ENCODE data around the gene BNC1. TPM values are rescaled to one million over a fixed set of nuclear protein-coding genes. Genes with fewer than 3 reads are reported as not detected.

Gene BNC1
- total and polyA plus RNA-seq, 10 of the 15 experiments (the other 5 are each of a cell fraction or from before 2014, with no cell fraction given): 0.01 TPM; not detected in 9

DNA sequence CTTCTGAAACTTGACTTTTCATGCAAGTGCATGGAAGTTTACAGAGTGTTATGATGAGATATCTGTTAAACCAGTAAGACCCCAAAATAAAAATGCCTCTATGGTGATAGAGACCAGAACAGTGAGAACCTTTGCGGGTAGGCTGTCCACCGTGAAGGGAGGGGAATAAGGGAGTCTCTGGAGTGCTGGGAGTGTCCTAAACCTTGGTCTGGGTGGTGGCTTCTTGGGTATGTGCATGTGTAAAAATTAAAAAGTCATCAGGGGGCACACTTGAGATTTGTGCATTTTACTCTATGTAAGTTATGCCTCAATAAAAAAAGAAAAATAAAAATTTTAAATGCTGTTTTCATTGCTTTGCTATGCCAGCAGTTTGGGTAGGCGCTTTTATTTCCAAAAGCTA is 38.2 kb upstream of the BNC1 start:
- 48% methylated on average over 3 of the region's 3 CpGs for whole genome bisulfite sequencing (ENCODE audit: insufficient coverage, insufficient replicate concordance, low lambda C conversion rate, missing lambda C conversion rate)
- TF ChIP-seq SMARCA5 (IDR thresholded peaks at IDR 0.05): no peak
- TF ChIP-seq BMI1 (IDR thresholded peaks at IDR 0.05; ENCODE audit: borderline replicate concordance): no peak
- TF ChIP-seq YBX1 (IDR thresholded peaks at IDR 0.05): no peak
- TF ChIP-seq RELB (IDR thresholded peaks at IDR 0.05; ENCODE audit: low read depth): no peak
- no peak for TF ChIP-seq JUNB (IDR thresholded peaks at IDR 0.05)
- TF ChIP-seq SPI1 (IDR thresholded peaks at IDR 0.05; ENCODE audit: borderline replicate concordance, insufficient read depth, low read depth, low read length): no peak
- no peak for TF ChIP-seq CREM (IDR thresholded peaks at IDR 0.05; ENCODE audit: low read depth)
- no peak for TF ChIP-seq RFX5 (IDR thresholded peaks at IDR 0.05; ENCODE audit: low read depth, low read length)
- TF ChIP-seq, protein P1, sequence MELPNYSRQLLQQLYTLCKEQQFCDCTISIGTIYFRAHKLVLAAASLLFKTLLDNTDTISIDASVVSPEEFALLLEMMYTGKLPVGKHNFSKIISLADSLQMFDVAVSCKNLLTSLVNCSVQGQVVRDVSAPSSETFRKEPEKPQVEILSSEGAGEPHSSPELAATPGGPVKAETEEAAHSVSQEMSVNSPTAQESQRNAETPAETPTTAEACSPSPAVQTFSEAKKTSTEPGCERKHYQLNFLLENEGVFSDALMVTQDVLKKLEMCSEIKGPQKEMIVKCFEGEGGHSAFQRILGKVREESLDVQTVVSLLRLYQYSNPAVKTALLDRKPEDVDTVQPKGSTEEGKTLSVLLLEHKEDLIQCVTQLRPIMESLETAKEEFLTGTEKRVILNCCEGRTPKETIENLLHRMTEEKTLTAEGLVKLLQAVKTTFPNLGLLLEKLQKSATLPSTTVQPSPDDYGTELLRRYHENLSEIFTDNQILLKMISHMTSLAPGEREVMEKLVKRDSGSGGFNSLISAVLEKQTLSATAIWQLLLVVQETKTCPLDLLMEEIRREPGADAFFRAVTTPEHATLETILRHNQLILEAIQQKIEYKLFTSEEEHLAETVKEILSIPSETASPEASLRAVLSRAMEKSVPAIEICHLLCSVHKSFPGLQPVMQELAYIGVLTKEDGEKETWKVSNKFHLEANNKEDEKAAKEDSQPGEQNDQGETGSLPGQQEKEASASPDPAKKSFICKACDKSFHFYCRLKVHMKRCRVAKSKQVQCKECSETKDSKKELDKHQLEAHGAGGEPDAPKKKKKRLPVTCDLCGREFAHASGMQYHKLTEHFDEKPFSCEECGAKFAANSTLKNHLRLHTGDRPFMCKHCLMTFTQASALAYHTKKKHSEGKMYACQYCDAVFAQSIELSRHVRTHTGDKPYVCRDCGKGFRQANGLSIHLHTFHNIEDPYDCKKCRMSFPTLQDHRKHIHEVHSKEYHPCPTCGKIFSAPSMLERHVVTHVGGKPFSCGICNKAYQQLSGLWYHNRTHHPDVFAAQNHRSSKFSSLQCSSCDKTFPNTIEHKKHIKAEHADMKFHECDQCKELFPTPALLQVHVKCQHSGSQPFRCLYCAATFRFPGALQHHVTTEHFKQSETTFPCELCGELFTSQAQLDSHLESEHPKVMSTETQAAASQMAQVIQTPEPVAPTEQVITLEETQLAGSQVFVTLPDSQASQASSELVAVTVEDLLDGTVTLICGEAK (IDR thresholded peaks at IDR 0.05; ENCODE audit: borderline replicate concordance): no peak
- TF ChIP-seq ZNF217 (IDR thresholded peaks at IDR 0.05): no peak
- no peak for TF ChIP-seq FOS (IDR thresholded peaks at IDR 0.05; ENCODE audit: borderline replicate concordance, extremely low read depth, insufficient read length)
- no peak for TF ChIP-seq PML (IDR thresholded peaks at IDR 0.05; ENCODE audit: low read length)
- no peak for TF ChIP-seq ETV6 (conservative IDR thresholded peaks at IDR 0.05 in 1 of 2, IDR thresholded peaks at IDR 0.05 in 1 of 2; ENCODE audit: borderline replicate concordance in 1 of 2, low read depth in 1 of 2)
- TF ChIP-seq CBFB (IDR thresholded peaks at IDR 0.05; ENCODE audit: low read depth): no peak
- no peak for TF ChIP-seq ZNF24 (IDR thresholded peaks at IDR 0.05)
- no peak for TF ChIP-seq WRNIP1 (IDR thresholded peaks at IDR 0.05; ENCODE audit: borderline replicate concordance, low read depth, low read length)
- no peak for TF ChIP-seq E4F1 (IDR thresholded peaks at IDR 0.05; ENCODE audit: borderline replicate concordance, partially characterized antibody)
- TF ChIP-seq, protein P2, sequence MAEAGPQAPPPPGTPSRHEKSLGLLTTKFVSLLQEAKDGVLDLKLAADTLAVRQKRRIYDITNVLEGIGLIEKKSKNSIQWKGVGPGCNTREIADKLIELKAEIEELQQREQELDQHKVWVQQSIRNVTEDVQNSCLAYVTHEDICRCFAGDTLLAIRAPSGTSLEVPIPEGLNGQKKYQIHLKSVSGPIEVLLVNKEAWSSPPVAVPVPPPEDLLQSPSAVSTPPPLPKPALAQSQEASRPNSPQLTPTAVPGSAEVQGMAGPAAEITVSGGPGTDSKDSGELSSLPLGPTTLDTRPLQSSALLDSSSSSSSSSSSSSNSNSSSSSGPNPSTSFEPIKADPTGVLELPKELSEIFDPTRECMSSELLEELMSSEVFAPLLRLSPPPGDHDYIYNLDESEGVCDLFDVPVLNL (IDR thresholded peaks at IDR 0.05; ENCODE audit: low read depth, low read length): no peak

More for the DNA sequence above, 38.2 kb upstream of the BNC1 start:
- BruUV-seq (replicated peaks): no TSS peak
- POLR2A ChIA-PET: no interaction called here
- Histone ChIP-seq H2AFZ (ENCODE audit: control insufficient read depth, low read depth, low read length) (no peak overlapping the region), H3K9ac (ENCODE audit: control insufficient read depth, insufficient read depth, low read length) (no peak overlapping the region), H3K9me3 (replicated peaks; ENCODE audit: control insufficient read depth, insufficient read depth, low read length) (no peaks in the 10 kb centered on the region), H4K20me1 (ENCODE audit: control insufficient read depth, insufficient read depth) (no peaks in the 10 kb centered on the region), H3K4me3 (no peak overlapping the region), H3K27me3 (replicated peaks in 1 of 2; ENCODE audit: control insufficient read depth in 2 of 2, insufficient read depth in 2 of 2, low read length in 1 of 2) (no peaks in the 10 kb centered on the region), H3K27ac (ENCODE audit: control insufficient read depth, insufficient read depth) (no peak overlapping the region), H3K79me2 (ENCODE audit: control insufficient read depth, insufficient read depth, low read length) (no peaks in the 10 kb centered on the region), H3K4me2 (ENCODE audit: control insufficient read depth, insufficient read depth) (no peak overlapping the region), H3K36me3 (ENCODE audit: control insufficient read depth in 2 of 2, insufficient read depth in 2 of 2, low read length in 1 of 2) (no peaks in the 10 kb centered on the region), H3K4me1 (ENCODE audit: control insufficient read depth, insufficient read depth, low read length) (no peaks in the 10 kb centered on the region)
- no peak for DNase-seq (ENCODE audit: low read depth, low spot score)
- intact Hi-C loops (cut with micrococcal nuclease; ENCODE audit: unreplicated experiment): no loop called here
- SMC1A ChIA-PET (ENCODE audit: uncharacterized antibody, unreplicated experiment): no interaction called here
- in situ Hi-C loops (cut with MboI): no loop called here
- no peak for FAIRE-seq
- RAD21 ChIA-PET (ENCODE audit: unreplicated experiment): no interaction called here
- ATAC-seq: no peak
- CTCF ChIA-PET: no interaction called here

Measured in GM12878 (cell line).